ENCODE measurements around the gene NDUFS7.

NDUFS7 gene

DNA sequence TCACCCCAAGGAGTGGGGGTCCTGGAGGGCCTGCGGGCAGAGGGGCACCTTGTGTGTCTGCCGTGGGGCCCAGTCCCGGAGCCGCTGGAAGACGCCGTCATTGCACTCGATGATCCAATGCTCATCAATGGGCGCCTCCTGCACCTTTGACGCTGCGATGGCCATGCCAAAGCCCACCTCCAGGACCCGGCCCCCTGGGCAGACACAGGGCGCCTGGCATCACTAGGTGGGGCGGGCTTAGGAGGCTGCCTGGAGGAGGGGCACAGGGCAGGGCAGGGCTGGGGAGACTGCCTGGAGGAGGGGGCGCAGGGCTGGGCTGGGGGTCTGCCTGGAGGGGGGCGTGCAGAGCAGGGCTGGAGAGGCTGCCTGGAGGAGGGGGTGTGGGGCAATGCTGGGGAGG lies 16.0 kb downstream of the NDUFS7 start:
- in situ Hi-C loops (cut with HindIII; ENCODE audit: low sequenced_read_pairs): loop anchor here (5.0 kb wide), 1 partner anchor 77 kb away; no protein-coding TSS in a partner anchor

DNA sequence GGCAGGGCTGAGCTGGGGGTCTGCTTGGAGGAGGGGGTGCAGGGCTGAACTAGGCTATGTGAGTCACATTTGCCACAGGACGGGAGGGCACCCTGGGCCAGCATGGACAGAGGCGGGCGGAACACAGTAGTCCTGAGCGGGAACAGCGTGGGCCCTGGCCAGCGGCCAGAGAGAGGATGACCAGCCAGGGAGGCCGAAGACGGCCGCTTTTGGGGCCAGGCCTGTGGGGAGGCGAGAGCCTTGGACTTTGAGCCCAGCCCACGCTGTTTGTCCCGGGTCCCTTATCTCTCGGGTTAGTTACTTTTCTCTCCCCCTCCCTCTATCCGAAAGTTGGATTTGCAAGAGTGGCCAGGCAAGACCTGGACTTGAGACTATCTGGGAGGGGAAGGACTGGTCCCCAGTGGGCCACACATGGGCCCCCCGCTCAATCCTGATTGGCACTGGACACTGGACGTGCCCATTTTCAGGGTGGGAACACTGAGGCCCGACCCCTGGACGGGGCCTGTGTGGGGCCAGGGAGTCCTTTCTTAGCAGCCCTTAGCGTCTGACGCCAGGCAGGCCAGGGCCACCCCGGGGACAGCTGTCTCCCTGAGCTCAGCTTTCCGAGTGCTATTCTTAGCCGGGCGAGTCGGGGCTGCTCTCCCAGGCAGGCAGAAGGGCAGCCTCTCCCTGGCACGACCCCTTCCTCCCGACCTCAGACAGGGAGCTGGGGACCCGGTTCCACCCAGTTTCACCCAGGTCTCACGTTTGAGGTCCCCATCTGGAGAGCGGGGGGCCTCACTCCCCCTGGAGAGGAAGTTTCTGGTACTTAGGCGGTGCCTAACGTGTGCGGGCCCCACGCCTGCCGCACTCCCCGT lies 16.8 kb downstream of the NDUFS7 start:
- in situ Hi-C loops (cut with HindIII; ENCODE audit: low sequenced_read_pairs): no loop called here

DNA sequence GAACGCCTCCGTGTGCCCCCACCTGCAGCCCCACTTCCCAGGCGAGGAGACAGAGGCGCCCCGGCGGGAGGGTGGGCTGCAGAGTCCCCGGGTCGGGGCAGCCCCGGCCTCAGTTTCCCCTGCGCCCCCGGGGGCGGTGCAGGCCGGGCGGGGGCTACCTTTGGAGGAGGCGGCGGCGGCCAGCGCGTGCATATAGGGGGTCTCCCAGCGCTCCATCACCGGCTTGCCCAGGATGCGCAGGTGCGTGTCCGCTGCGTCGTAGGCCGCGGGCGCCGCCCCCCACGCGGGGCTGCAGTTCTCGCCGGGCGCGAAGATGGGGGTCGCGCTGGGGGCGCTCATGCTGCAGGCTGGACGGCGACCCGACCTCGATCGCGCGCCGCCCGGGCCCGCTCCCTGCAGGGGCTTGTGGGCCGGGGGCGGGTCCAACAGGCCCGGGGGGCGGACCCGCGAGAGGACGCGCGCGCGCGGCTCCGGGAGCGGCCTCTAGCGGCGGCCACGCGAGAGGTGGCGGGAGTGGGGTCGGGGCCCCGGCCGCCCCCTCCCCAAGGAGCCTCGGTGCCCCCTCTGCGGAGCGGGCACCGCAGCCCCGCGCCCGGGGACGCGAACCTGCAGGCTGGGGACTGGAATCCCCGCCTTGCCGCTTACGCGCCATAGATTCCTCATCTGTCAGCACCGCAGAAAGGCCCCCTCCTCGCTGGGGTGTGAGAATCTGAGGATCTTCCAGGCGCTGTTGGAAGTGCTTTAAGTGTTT lies 17.6 kb downstream of the NDUFS7 start, which contains the start of gene GAMT:
GAMT (minus strand) TSS at position 405 of the 751 bp plus-strand sequence; CDS start at position 339, 66 bp downstream.
- in situ Hi-C loops (cut with HindIII; ENCODE audit: low sequenced_read_pairs): no loop called here

DNA sequence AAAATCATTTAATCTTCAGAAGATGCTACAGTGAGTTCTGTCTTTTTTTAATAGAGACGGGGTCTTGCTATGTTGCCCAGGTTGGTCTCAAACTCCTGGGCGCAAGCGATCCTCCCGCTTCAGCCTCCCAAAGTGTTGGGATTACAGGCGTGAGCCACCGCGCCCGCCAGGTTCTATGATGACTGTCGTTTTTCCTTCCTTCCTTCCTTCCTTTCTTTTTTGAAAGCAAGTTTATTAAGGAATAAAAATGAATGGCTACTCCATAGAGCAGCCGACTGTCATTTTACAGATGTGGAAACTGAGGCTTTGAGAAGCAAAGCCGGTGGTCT lies 18.1 kb downstream of the NDUFS7 start:
- in situ Hi-C loops (cut with HindIII; ENCODE audit: low sequenced_read_pairs): no loop called here

DNA sequence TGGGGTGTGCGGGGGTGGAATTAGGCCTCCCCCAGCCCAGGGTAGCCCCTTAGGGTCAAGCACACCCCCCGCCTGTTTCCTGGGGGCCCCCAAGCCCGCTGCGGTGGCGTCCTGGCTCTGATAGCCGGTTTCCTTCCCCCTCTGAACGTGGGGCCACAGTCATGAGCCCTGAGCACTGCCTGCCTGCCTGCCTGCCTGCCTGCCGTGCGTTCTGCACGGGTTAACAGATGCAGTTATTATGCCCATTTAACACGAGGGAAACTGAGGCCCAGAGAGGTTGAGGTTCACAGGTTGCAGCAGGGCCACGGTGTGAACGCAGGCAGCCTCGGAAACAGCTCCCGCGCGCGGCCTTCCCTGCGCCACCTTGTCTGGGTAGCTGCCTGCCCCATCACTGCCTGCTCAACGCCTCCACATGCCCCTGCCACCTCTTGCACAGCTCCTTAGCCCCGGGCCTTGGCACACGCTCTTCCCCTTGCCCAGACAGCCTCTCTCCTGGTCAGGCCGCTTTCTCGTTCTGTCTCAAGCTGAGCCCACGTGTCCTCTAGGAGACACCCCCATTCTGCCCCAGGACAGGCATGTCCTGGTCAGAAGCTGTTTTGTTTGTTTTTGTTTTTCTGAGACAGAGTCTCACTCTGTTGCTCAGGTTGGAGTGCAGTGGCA lies 18.8 kb downstream of the NDUFS7 start:
- in situ Hi-C loops (cut with HindIII; ENCODE audit: low sequenced_read_pairs): no loop called here

DNA sequence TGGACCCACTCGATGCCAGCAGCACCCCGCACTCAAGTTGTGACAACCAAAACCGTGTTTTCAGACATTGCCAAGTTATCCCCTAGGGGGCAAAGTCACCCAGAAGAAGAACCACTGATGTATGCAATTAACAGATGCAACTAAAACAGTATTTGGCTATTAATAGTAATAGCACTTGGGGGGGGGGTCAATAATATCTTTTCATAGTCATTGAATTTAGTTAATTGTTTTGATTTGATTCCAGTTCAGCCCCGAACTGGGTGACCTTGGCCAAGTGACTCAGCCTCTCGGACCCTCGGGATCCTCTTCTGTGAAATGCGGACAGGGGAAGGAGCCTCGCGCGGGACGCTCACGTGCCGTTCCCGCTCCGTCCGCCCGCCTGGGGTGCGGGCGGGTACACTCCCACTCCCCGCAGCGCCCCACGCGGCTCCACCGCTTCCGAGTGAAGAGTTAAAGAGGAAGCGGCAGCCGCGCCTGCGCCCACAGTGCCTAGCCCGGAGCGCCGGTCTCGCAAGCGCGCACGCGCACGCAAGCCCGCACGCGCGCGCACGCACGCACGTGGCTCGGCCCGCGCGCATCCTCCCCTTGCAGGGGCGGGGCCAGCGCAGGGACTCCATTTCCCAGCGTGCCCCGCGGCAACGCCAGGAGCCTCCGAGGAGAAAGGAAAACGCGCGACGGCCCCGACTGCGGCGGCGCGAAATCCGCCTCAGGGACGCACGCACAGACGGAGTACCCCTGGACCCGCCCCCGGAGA lies 23.2 kb downstream of the NDUFS7 start:
- in situ Hi-C loops (cut with HindIII; ENCODE audit: low sequenced_read_pairs): no loop called here

DNA sequence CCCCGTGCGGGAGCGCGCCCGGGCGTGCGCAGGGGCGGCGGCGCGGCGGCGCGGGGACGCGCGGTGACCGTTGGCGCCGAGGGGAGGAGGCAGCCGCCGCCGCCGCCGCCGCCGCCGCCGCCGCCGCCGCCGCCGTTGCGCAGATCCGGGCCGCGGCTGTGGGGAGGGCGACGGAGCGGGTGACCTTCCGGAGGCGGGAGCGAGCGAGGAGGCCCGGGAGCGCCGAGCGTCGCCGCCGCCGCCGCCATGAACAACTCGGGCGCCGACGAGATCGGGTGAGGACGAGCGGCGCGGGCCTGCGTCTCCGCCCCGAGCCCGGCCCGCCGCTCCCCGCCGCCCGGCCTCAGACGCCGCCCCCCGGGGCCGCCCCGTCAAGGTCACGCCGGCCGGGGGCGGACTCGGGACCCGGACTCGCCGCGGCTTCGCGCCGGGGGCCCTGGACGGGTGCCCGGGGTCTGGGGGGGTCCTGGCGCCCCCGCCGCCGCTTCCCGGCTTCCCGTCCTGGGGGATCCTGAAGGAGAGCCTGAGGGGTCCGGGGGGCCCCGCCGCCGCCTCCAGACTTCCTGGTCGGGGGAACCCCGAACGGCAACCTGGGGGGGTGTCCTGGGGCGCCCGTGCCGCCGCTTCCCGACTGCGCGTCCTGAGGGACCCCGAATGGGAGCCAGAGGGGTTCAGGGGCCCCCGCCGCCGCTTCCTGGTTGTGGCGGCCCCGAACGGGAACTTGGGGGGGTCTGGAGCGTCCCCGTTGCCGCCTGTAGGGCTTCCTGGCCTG lies 24.0 kb downstream of the NDUFS7 start, which contains the start of gene DAZAP1:
DAZAP1 (plus strand) TSS at position 59 of the 772 bp plus-strand sequence; CDS start at position 247, 188 bp downstream.
- in situ Hi-C loops (cut with HindIII; ENCODE audit: low sequenced_read_pairs): no loop called here

DNA sequence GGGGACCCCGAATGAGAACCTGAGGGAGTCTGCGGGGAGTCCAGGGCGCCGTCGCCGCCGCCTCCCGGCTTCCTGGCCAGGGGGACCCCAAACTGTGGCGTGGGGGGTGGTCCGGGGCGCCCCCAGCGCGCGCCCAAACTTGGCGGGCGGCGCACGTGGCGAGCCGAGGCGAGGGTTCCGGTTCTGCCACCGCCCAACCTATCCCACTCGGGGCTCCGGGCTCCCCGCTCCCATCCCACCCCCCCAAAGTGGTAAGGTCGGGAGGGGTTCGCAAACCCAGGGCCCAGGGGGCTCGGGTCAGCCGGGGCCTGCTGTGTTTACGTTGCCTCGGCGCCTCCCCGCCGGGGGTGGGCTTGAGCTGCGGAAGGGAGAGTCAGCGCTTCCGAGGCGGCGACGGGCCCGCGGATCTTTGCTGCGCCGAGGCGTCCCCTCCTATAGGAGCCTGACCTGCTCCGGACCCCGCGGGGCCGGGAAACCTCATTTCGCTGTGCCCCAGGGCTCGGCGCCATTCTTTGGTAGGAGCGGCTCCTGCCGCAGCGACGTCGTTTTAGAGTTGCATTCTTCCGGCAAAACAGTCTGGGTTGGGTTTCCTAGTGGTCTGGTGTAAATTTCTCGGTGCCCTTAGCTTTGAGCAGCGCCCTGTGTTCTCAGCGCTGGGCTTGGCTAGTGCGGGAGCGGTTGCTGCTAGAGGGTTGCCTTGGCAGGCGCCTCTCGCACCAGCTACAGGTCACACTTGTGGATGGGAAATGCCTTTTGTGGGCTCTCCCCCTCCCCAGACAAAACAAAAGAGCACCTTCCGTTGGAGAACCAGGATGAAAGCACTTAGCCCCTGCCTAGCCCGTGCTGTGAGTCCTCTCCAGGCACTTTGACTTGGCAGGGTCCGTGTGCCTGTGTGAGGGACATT lies 24.8 kb downstream of the NDUFS7 start:
- in situ Hi-C loops (cut with HindIII; ENCODE audit: low sequenced_read_pairs): no loop called here

DNA sequence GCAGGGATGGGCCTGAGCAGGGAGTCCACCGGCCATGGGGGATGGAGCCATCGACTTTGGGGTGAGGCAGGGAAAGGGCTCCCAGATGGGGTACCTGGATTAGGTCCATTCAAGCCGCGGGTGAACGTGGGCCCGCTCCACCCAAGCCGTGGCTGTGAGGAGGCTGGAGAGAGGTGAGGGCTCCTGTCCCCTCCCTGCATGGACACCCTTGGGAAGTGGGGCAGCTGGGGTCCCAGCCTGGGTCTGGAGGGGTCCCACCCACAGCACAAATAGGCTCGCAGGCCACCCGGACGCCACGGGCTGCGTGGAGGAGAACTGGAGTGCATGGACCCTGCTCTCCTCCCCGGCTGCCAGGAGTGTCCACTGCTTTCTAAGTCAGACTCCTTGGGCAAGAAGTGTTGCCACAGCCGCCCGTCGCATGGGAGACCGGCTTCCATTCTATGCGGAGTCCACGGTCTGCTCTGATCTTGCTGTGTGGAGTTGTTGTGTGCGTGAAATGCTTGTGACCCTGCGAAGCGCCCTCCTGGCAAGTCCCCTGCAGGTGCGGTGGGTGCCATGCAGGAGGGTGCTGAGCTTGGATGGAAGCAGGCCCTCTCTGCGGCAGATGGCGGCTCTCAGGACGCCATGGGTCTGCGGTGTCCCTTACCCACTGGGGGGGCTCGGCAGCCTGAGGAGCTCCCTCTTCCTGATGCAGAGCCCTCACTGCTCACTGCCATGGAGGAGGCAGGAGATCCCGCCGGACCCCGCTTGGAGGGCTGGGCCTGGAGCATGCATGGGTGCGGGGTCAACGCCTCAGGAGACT lies 25.7 kb downstream of the NDUFS7 start:
- in situ Hi-C loops (cut with HindIII; ENCODE audit: low sequenced_read_pairs): loop anchor here (5.0 to 10.0 kb wide), 4 partner anchors 37 to 127 kb away; partner anchors contain the start of genes C19orf25 and PLK5

DNA sequence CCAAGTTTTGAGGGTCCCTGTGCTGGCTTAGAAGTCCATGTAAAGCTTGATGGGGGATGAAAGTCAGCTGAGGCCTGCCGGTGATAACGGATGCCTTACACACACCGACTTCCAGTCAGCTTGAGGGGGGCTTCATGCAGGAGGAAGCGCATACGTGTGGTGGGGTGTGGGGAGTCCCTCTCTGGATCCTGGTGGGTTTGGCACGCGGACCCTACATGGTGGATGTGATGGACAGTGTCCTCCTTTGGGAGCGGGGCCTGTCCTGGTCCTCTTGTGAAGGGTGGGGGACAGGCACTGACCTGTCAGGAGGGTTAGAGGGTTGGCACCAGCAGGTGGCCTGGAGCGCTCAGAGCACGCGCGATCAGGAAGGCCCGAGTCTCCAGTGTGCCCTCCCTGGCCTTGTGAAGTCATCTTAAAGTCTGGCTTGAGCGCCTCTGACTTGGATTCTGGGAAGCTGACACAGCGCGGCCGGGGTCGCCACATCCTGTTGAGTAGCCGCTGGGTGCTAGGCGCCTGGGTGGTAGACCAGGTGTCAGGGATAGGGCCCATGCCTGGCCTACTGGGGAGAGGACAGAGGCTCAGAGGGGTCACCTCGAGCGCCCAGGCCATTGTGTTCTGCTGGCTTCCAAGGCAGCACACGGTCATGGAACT lies 26.6 kb downstream of the NDUFS7 start:
- in situ Hi-C loops (cut with HindIII; ENCODE audit: low sequenced_read_pairs): loop anchor here (5.0 to 10.0 kb wide), 4 partner anchors 38 to 128 kb away; partner anchors contain the start of genes C19orf25 and PLK5

DNA sequence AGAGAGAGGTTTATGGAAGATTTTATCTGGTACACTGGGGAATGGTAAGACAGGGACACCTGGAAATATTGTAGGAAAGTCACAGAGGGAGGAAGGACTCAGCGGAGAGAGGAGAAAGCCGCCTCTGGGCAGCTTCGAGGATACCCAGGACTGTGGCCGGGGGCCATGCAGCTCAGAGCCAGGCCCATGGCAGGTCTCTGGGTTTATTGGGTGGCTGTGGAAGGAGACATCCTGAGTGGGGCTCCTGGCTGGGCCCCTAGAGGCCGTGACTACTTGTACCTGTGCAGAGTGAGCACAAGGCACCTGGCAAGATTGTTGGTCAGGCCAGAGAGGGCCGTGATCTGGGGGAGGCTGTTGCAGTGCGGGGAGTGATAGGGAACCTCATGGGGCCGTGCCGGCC lies 27.1 kb downstream of the NDUFS7 start:
- in situ Hi-C loops (cut with HindIII; ENCODE audit: low sequenced_read_pairs): loop anchor here (5.0 to 10.0 kb wide), 4 partner anchors 38 to 128 kb away; partner anchors contain the start of genes C19orf25 and PLK5

DNA sequence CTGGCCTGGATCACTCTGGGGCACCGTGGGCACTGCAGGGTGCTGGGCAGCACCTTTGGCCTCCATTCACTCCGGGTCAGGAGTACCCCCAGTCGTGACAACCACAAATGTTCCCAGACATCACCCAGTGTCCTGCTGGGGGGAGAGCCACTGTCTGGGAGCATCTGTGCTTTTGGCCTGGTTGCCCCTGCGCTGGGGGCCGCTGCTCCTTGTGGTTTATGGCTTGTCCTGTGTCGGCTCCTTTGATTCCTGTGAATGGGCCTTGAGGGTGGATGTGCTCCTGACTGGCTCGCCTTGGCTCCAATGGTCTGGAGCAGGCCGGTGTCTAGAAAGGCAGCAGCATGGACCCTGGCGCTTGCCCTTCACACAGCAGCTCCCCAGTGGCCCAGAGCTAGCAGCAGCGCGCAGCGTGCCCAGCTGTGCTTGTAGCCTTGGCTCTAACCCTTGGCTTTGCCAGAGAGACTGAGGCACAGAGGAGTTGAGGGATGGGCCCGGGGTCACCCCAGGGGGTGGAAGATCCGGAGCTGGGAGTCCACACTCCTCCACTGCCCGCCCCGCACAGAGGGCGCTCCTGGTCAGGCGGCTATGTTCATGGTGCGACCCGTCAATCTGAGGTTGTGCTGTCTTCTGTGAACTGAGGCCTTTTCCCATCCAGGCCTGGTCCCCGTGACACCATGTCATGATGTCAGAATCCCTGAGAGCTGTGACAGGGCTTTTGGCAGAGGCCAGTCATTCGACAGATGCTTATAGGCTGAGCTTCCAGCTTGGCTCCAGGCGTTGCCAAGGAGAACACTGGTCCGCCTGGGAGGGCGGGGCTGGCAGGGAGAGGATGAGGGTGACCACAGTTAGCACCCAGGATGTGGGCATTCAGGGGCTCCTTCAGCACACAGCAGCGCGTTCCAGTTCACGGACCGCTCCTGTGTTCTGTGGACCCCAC lies 27.8 kb downstream of the NDUFS7 start:
- in situ Hi-C loops (cut with HindIII; ENCODE audit: low sequenced_read_pairs): loop anchor here (5.0 to 10.0 kb wide), 4 partner anchors 39 to 129 kb away; partner anchors contain the start of genes C19orf25 and PLK5

DNA sequence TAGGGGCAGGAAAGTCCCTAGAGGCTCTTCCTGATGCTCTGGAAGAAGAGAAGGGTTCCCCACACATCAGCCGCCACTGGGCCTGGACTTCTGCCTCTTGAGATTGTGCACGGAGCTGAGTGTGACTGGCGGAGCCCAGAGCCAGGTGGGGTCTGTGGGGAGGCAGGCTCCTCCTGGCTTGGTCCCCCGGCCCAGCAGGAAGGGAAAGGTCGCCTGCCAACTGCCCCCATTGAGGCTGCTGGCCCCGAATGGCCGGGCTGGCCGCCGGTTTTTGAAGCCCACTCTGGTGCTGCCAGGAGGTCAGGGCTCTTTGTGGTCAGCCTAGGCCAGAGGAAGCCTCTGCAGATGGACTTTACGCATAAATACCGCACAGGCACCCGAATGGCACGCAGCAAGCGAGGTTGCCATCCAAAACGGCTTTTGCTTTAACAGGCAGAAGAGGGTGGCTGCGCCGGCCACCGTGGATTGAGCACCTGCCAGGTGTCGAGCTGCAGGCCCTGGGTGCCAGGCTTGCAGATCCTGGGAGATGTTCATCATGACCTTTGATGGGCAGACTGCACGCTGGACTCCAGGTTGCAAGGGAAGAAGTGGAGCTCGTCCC lies 28.7 kb downstream of the NDUFS7 start:
- in situ Hi-C loops (cut with HindIII; ENCODE audit: low sequenced_read_pairs): loop anchor here (5.0 to 10.0 kb wide), 4 partner anchors 40 to 130 kb away; partner anchors contain the start of genes C19orf25 and PLK5

DNA sequence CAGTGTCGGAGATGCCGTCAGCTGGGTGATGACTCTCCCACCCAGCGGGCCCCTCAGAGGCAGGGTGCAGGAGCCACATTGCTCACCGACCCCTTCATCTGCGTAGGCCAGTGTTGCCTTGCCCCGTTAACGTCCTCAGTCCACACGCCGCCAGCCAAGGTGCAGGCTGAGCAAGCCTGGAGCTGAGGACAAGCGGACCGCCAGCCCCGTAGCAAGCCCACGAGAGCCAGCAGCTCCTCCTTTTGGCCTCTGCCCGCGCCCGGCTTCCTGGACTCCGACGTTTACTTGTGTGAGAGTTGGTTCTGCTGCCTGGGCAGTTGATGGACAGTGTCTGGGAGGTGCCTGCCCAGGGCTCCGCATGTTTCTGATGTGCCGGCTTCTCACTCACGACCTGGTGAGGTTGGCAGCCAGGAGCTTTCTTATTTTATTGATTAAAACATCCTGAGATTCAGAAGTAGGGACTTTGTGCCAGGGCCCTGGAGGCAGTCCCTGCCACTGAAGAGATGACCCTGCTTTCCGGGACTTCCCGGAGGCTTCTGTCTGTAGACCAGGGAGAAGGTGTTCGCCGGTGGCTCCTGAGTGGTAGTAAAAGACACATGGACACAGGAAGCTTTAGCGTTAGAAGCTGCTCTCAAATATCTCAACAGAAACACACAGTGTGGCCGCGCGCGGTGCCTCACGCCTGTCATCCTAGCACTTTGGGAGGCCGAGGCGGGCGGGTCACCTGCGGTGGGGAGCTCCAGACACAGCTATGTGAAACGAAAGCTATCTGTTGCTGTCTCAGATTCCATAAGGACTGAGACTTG lies 29.5 kb downstream of the NDUFS7 start:
- in situ Hi-C loops (cut with HindIII; ENCODE audit: low sequenced_read_pairs): loop anchor here (5.0 to 10.0 kb wide), 4 partner anchors 41 to 131 kb away; partner anchors contain the start of genes C19orf25 and PLK5
